HG03025 (cell line): ENCODE results near the gene BBX.

Experiments
- ATAC-seq: cut with Tn5 transposase; IDR thresholded peaks from one replicate; pipeline ENCODE4 v1.9.1; 2021; ENCODE audit warnings: mild to moderate bottlenecking, moderate library complexity; ENCODE audit not compliant: unreplicated experiment, low FRiP score

BBX gene

GRCh38 chr3:107596639-107597038 is 73.9 kb downstream of the BBX start:
- ATAC-seq: no peak

- ATAC-seq: peak; percentile 95
Measured at GRCh38 chr3:107598926-107599771, 76.4 kb downstream of the BBX start.

GRCh38 chr3:107599772-107600145 is 77.0 kb downstream of the BBX start:
- no peak for ATAC-seq

- no peak for ATAC-seq
Measured at GRCh38 chr3:107600780-107601179, 78.0 kb downstream of the BBX start.

- no peak for ATAC-seq
Measured at GRCh38 chr3:107604057-107604822, 81.5 kb downstream of the BBX start.

- ATAC-seq: no peak
Measured at GRCh38 chr3:107611775-107612469, 89.2 kb downstream of the BBX start.

- ATAC-seq: no peak
Measured at GRCh38 chr3:107612664-107613084, 89.9 kb downstream of the BBX start.

GRCh38 chr3:107619549-107619948 is 96.8 kb downstream of the BBX start:
- no peak for ATAC-seq

- ATAC-seq: no peak
Measured at GRCh38 chr3:107620534-107620933, 97.8 kb downstream of the BBX start.

- ATAC-seq: no peak
Measured at GRCh38 chr3:107621465-107621864, 98.7 kb downstream of the BBX start.

- ATAC-seq: no peak
Measured at GRCh38 chr3:107627962-107628542, 105.3 kb downstream of the BBX start.

GRCh38 chr3:107629566-107629965 is 106.8 kb downstream of the BBX start:
- no peak for ATAC-seq

GRCh38 chr3:107630779-107631178 is 108.0 kb downstream of the BBX start:
- ATAC-seq: no peak

GRCh38 chr3:107632576-107632975 is 109.8 kb downstream of the BBX start:
- no peak for ATAC-seq

GRCh38 chr3:107633327-107634098 is 110.8 kb downstream of the BBX start:
- peak; percentile 94 for ATAC-seq

- peak; percentile 30 for ATAC-seq
Measured at GRCh38 chr3:107634099-107634489, 111.3 kb downstream of the BBX start.

GRCh38 chr3:107637416-107638183 is 114.8 kb downstream of the BBX start:
- no peak for ATAC-seq

- no peak for ATAC-seq
Measured at GRCh38 chr3:107641572-107642307, 119.0 kb downstream of the BBX start.
